MCF 10A (cell line): ENCODE results near the gene GLB1L2. TPM values are rescaled to one million over a fixed set of nuclear protein-coding genes. Genes with fewer than 3 reads are reported as not detected.

Source experiments
- BruUV-seq: library from RNA; stranded (reverse); fragments of 400-500 nt; replicated peaks from 2 replicates; lab custom pipeline; 2021; lab: Mats Ljungman, UMichigan
- CTCF ChIA-PET: fragments of 300-600 bp; sonication (Branson Sonifier 250); formaldehyde crosslinking; extraction: SDS; loops from one replicate; lab custom pipeline; 2021; ENCODE audit warnings: antibody characterized with exemption, inconsistent platforms; lab: Yijun Ruan, JAX
- POLR2A ChIA-PET: fragments of 300-600, 350-650 bp; sonication (Branson Sonifier 250); formaldehyde crosslinking; extraction: SDS; loops from one replicate; lab custom pipeline; 2020; ENCODE audit warnings: antibody characterized with exemption, inconsistent platforms; lab: Yijun Ruan, JAX
- DNase-seq: peaks from one replicate; pipeline ENCODE4 v3.0.0-alpha.2; 2018; ENCODE audit not compliant: unreplicated experiment
- H3K27ac Mint-ChIP-seq: one replicate; pipeline ENCODE4 v1.8.0; 2022; ENCODE audit warnings: mild to moderate bottlenecking, low read depth, mixed read lengths; ENCODE audit not compliant: unreplicated experiment
- H3K27me3 Mint-ChIP-seq: one replicate; pipeline ENCODE4 v1.8.0; 2022; ENCODE audit warnings: mixed read lengths; ENCODE audit not compliant: insufficient read depth, unreplicated experiment
- H3K36me3 Mint-ChIP-seq: one replicate; pipeline ENCODE4 v1.8.0; 2022; ENCODE audit warnings: mild to moderate bottlenecking, moderate library complexity, mixed read lengths; ENCODE audit not compliant: insufficient read depth, unreplicated experiment
- H3K4me1 Mint-ChIP-seq: one replicate; pipeline ENCODE4 v1.8.0; 2022; ENCODE audit warnings: mixed read lengths; ENCODE audit not compliant: insufficient read depth, unreplicated experiment
- H3K4me3 Mint-ChIP-seq: one replicate; pipeline ENCODE4 v1.8.0; 2022; ENCODE audit warnings: mild to moderate bottlenecking, moderate library complexity, mixed read lengths; ENCODE audit not compliant: unreplicated experiment
- H3K9me3 Mint-ChIP-seq: one replicate; pipeline ENCODE4 v1.8.0; 2022; ENCODE audit warnings: mixed read lengths; ENCODE audit not compliant: unreplicated experiment
- intact Hi-C: fragments of 100-400 bp; cut with micrococcal nuclease; formaldehyde crosslinking; loops from 2 replicates; pipeline ENCODE4 v1.14.1; 2022
- total RNA-seq: library from RNA; stranded (reverse); gene quantifications from 2 replicates; pipeline ENCODE4 v1.2.3, GENCODE V29; 2022
- TF ChIP-seq, protein P1 (sequence below): fragments of 200-600 bp; IDR thresholded peaks from one replicate; pipeline ENCODE4 v1.8.0; 2022; ENCODE audit warnings: antibody characterized with exemption, mild to moderate bottlenecking; ENCODE audit not compliant: unreplicated experiment

Gene GLB1L2
- total RNA-seq, 1 experiment from 2014 or later: 17.0 TPM

DNA sequence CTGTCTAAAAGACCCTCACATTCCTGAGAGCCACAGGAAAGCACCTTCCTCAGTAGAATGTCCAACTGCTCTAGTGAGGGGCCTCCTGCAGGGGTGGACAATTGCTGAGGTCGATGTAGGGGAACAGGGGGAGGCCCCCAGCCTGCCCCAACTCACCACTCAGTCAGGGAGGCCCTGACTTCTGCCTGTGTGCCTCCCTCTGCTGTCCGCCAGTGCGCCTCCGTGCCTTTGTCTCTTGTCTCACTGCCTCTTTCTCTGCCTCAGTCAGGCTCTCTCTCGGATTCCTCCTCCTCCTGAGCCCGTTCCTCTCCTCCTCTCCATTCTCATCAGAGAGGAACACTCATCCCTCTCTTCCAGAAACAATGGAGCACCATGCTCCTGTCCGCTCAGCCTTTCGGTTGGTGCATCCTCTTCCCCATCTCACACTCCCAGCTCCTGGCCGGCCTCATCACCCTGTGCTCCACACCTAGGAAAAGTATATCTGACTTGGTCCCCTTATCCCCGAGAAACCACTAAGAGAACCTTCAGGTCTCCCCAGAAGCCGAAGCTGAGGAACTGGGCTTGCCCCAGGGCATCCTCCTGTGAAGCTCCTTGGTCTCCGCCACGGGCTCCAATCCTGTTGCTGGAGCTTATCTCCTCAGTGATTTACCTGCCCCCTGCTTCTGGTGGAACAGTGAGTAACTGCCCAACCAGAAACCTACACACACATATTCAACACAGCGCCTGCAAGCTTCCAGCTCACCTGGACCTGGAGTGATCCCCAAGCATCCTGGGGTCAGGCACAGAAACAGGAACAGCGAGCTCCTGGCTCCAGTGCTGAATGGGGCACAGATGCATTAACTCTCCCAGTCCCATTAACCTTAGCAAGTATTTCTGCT lies 78.0 kb downstream of the GLB1L2 start:
- H3K27ac Mint-ChIP-seq: no peak overlapping the region
- H3K4me3 Mint-ChIP-seq: no peak overlapping the region
- peaks cover 5% of the 10 kb centered on the region for H3K4me1 Mint-ChIP-seq
- no TSS peak for BruUV-seq
- DNase-seq: no peak
- TF ChIP-seq, protein P1, sequence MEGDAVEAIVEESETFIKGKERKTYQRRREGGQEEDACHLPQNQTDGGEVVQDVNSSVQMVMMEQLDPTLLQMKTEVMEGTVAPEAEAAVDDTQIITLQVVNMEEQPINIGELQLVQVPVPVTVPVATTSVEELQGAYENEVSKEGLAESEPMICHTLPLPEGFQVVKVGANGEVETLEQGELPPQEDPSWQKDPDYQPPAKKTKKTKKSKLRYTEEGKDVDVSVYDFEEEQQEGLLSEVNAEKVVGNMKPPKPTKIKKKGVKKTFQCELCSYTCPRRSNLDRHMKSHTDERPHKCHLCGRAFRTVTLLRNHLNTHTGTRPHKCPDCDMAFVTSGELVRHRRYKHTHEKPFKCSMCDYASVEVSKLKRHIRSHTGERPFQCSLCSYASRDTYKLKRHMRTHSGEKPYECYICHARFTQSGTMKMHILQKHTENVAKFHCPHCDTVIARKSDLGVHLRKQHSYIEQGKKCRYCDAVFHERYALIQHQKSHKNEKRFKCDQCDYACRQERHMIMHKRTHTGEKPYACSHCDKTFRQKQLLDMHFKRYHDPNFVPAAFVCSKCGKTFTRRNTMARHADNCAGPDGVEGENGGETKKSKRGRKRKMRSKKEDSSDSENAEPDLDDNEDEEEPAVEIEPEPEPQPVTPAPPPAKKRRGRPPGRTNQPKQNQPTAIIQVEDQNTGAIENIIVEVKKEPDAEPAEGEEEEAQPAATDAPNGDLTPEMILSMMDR: no peak
- POLR2A ChIA-PET: interaction anchor here (0.6 kb wide), 1 partner anchor 375 kb away, joined by 3 read pairs; no protein-coding TSS in a partner anchor
- H3K36me3 Mint-ChIP-seq: no peaks in the 10 kb centered on the region
- intact Hi-C loops: no loop called here
- peaks cover 39% of the 10 kb centered on the region for H3K27me3 Mint-ChIP-seq
- no peaks in the 10 kb centered on the region for H3K9me3 Mint-ChIP-seq
- CTCF ChIA-PET: no interaction called here

DNA sequence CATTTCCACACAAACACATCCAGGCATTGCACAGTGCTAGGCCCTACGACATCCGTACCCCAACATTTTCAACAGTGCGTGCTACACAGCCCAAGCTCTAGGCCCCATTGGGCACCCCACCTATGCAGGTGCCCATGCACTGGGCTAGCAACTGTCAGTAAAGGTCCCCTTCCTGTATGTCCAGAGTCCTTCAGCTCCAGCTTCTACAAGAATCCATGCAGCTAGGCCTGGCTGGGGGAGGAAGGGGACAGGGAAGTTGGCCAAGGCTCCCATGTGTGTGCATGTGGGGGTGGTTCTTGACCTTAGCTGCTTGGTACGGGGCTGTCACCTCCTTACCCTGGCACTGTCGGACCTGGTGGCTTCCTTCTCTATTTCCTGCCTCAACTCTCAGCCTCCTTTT lies 79.0 kb downstream of the GLB1L2 start:
- POLR2A ChIA-PET: interaction anchor here (0.6 kb wide), 1 partner anchor 374 kb away, joined by 3 read pairs; no protein-coding TSS in a partner anchor
- no TSS peak for BruUV-seq

DNA sequence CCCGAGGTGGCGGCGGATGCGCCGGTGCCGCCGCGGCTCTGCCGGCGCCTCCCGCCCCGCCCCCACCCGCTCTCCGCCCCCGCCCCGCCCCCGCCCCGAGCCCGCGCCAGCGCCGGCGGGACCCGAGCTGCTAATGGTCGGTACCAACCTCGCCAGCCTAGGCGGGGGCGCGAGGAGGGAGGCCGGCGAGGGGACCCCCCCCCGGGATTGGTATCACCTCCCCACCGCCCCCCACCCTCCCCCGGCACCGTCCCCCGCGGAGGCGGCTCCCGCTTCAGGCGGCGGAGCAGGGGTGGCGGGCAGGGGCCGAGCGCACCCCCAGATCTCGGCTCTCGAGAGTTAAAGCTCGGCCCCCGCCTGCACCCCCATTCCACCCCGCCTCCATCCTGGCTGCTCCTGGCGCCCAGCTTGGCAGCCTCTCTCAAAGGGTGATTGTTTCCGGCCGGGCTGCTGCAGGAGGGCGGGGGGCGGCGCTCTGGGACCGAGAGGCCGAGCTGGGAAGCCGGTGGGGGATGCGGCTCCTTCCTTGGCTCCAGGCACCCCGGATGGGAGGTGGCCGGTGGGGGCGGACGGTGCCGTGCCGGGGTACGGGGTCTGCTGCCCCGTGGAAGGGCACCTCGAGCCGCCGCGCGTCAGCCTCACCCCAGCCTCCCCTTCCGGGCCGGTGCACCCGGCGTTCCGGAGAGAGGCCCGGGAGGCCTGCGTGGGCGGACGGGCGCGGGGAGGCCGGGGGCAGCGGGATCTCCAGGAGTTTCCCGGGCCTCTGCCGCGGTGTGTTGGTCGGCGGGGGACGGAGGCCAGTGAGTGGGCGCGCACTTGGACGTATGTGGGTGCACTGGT lies 80.6 kb downstream of the GLB1L2 start, which contains the start of gene B3GAT1:
Gene B3GAT1, minus strand, starts transcription at position 40 of the 840 bp plus-strand sequence. CDS start 24,583 bp downstream, outside the sequence.
- BruUV-seq: no TSS peak
- H3K27me3 Mint-ChIP-seq: peaks cover 56% of the 10 kb centered on the region
- intact Hi-C loops: no loop called here
- H3K9me3 Mint-ChIP-seq: no peaks in the 10 kb centered on the region
- H3K4me1 Mint-ChIP-seq: peaks cover 5% of the 10 kb centered on the region
- H3K27ac Mint-ChIP-seq: no peak within 1 kb of the TSS
- no peak within 1 kb of the TSS for H3K4me3 Mint-ChIP-seq
- DNase-seq: no peak
- no peaks in the 10 kb centered on the region for H3K36me3 Mint-ChIP-seq
- POLR2A ChIA-PET: no interaction called here
- CTCF ChIA-PET: interaction anchor here (0.6 kb wide), 1 partner anchor 219 kb away, joined by 3 read pairs; no protein-coding TSS in a partner anchor
- TF ChIP-seq, protein P1: no peak

More for the DNA sequence above, 79.0 kb downstream of the GLB1L2 start:
- CTCF ChIA-PET: no interaction called here
- DNase-seq: no peak
- intact Hi-C loops: no loop called here
- no peak overlapping the region for H3K4me3 Mint-ChIP-seq
- no peaks in the 10 kb centered on the region for H3K9me3 Mint-ChIP-seq
- peaks cover 5% of the 10 kb centered on the region for H3K4me1 Mint-ChIP-seq
- no peak overlapping the region for H3K27ac Mint-ChIP-seq
- H3K27me3 Mint-ChIP-seq: peaks cover 45% of the 10 kb centered on the region
- no peaks in the 10 kb centered on the region for H3K36me3 Mint-ChIP-seq
- TF ChIP-seq, protein P1: no peak
